GM12878 (cell line): ENCODE measurements around the gene SSRP1. TPM values are rescaled to one million over a fixed set of nuclear protein-coding genes. Genes with fewer than 3 reads are reported as not detected.

Experiments
- ATAC-seq: fragments of 200-7000 bp; cut with Tn5 transposase; 3 replicates; pipeline ENCODE4 v1.9.1; 2020; ENCODE audit warnings: mild to moderate bottlenecking, moderate library complexity
- BruUV-seq: library from RNA; stranded (reverse); fragments of 400-500 nt; replicated peaks from 2 replicates; lab custom pipeline; 2021; lab: Mats Ljungman, UMichigan
- CTCF ChIA-PET: fragments of 300-600 bp; sonication (Branson Sonifier 250); formaldehyde crosslinking; extraction: SDS; loops from one replicate; lab custom pipeline; 2021; ENCODE audit warnings: inconsistent platforms; lab: Yijun Ruan, JAX
- POLR2A ChIA-PET: fragments of 350-600 bp; formaldehyde crosslinking; extraction: SDS; loops from one replicate; lab custom pipeline; 2021; ENCODE audit warnings: inconsistent platforms; lab: Charles Lee
- RAD21 ChIA-PET: fragments of 300-600 bp; sonication (Branson Sonifier 250); formaldehyde crosslinking; loops from one replicate; lab custom pipeline; 2023; ENCODE audit warnings: antibody characterized with exemption; ENCODE audit not compliant: unreplicated experiment; lab: Charles Lee
- SMC1A ChIA-PET: fragments of 300-600 bp; sonication (Branson Sonifier 250); formaldehyde crosslinking; loops from one replicate; lab custom pipeline; 2023; ENCODE audit not compliant: unreplicated experiment, uncharacterized antibody; lab: Charles Lee
- DNase-seq: peaks from one replicate; pipeline ENCODE4 v3.0.0-alpha.2; 2011; ENCODE audit warnings: low read depth, low spot score
- FAIRE-seq: peaks from 3 replicates; lab custom pipeline; 2011; peaks lifted over from hg19 to GRCh38; lab: Jason Lieb, UNC
- H2AFZ ChIP-seq: 2 replicates; pipeline ENCODE4 v1.6.0; 2011; ENCODE audit warnings: low read depth, low read length, control low read depth; ENCODE audit not compliant: control insufficient read depth
- H3K27ac ChIP-seq: 2 replicates; pipeline ENCODE4 v1.5.1; 2011; ENCODE audit warnings: control low read depth; ENCODE audit not compliant: control insufficient read depth, insufficient read depth
- H3K27me3 ChIP-seq, 2 experiments: replicated peaks in 1 of 2; 2 replicates each; pipeline versions ENCODE4 v1.6.0 to v1.6.1; 2011; ENCODE audit warnings: low read length in 1 of 2; ENCODE audit not compliant: control insufficient read depth in 2 of 2, insufficient read depth in 2 of 2
- H3K36me3 ChIP-seq, 2 experiments: 2 replicates each; pipeline ENCODE4 v1.5.1; 2011; ENCODE audit warnings: low read length in 1 of 2; ENCODE audit not compliant: control insufficient read depth in 2 of 2, insufficient read depth in 2 of 2
- H3K4me1 ChIP-seq: 2 replicates; pipeline ENCODE4 v1.6.1; 2011; ENCODE audit warnings: mild to moderate bottlenecking, low read length, moderate library complexity, mixed read lengths; ENCODE audit not compliant: control insufficient read depth, insufficient read depth
- H3K4me2 ChIP-seq: 2 replicates; pipeline ENCODE4 v1.6.0; 2011; ENCODE audit warnings: control low read depth; ENCODE audit not compliant: control insufficient read depth, insufficient read depth
- H3K4me3 ChIP-seq: fragments of 200-600 bp; sonication (generic); 2 replicates; pipeline ENCODE4 v1.5.1; 2016
- H3K79me2 ChIP-seq: 2 replicates; pipeline ENCODE4 v1.6.0; 2011; ENCODE audit warnings: low read length; ENCODE audit not compliant: control insufficient read depth, insufficient read depth
- H3K9ac ChIP-seq: 2 replicates; pipeline ENCODE4 v1.8.0; 2011; ENCODE audit warnings: low read length, control low read depth, mixed read lengths; ENCODE audit not compliant: control insufficient read depth, insufficient read depth
- H3K9me3 ChIP-seq: replicated peaks from 3 replicates; pipeline ENCODE4 v1.5.1; 2011; ENCODE audit warnings: mild to moderate bottlenecking, low read length; ENCODE audit not compliant: control insufficient read depth, insufficient read depth
- H4K20me1 ChIP-seq: 2 replicates; pipeline ENCODE4 v1.6.0; 2011; ENCODE audit not compliant: control insufficient read depth, insufficient read depth
- BCL11A ChIP-seq: IDR thresholded peaks from 2 replicates; pipeline ENCODE4 v1.6.1; 2011; ENCODE audit warnings: low read depth, low read length
- CREM ChIP-seq: IDR thresholded peaks from 2 replicates; pipeline ENCODE4 v1.6.1; 2014; ENCODE audit warnings: antibody characterized with exemption, low read depth
- EZH2 ChIP-seq: IDR thresholded peaks from 2 replicates; pipeline ENCODE4 v1.6.1; 2012; ENCODE audit warnings: low read depth, mild to moderate bottlenecking, control low read depth, inconsistent platforms, low read length, borderline replicate concordance; ENCODE audit not compliant: control insufficient read depth
- GATAD2B ChIP-seq: fragments of 450-650 bp; conservative IDR thresholded peaks from 2 replicates; pipeline ENCODE4 v1.6.1; 2017; ENCODE audit warnings: low read depth, mild to moderate bottlenecking, moderate library complexity
- HSF1 ChIP-seq: fragments of 150-350 bp; IDR thresholded peaks from 2 replicates; pipeline ENCODE4 v1.6.1; 2014; ENCODE audit warnings: mild to moderate bottlenecking, low read depth, low read length
- MAX ChIP-seq: IDR thresholded peaks from 2 replicates; pipeline ENCODE4 v1.6.1; 2012; ENCODE audit warnings: low read depth, low read length, improper control_type of control experiment
- MEF2A ChIP-seq: IDR thresholded peaks from 2 replicates; pipeline ENCODE4 v1.6.1; 2011; ENCODE audit warnings: low read depth, mild to moderate bottlenecking, low read length, moderate library complexity; ENCODE audit not compliant: insufficient read depth
- NR2C1 ChIP-seq: fragments of 450-650 bp; IDR thresholded peaks from 2 replicates; pipeline ENCODE4 v1.6.1; 2017; ENCODE audit warnings: antibody characterized with exemption, mild to moderate bottlenecking, moderate library complexity
- NR2F1 ChIP-seq: fragments of 450-650 bp; conservative IDR thresholded peaks from 2 replicates; pipeline ENCODE4 v1.6.1; 2017; ENCODE audit warnings: mild to moderate bottlenecking
- RB1 ChIP-seq: fragments of 450-650 bp; formaldehyde crosslinking; IDR thresholded peaks from 2 replicates; pipeline ENCODE4 v1.6.1; 2017; ENCODE audit warnings: mild to moderate bottlenecking, borderline replicate concordance
- RUNX3 ChIP-seq: IDR thresholded peaks from 2 replicates; pipeline ENCODE4 v1.6.1; 2012; ENCODE audit warnings: low read length, inconsistent platforms
- SIN3A ChIP-seq: IDR thresholded peaks from 2 replicates; pipeline ENCODE4 v1.6.1; 2012; ENCODE audit warnings: low read depth, low read length, improper control_type of control experiment
- SP1 ChIP-seq: IDR thresholded peaks from one replicate; pipeline ENCODE4 v1.6.1; 2011; ENCODE audit warnings: low read depth, low read length
- SUPT20H ChIP-seq: IDR thresholded peaks from 2 replicates; pipeline ENCODE4 v1.6.1; 2011; ENCODE audit warnings: low read depth, mild to moderate bottlenecking, low read length, moderate library complexity, borderline replicate concordance; ENCODE audit not compliant: control insufficient read depth
- TCF3 ChIP-seq: IDR thresholded peaks from 2 replicates; pipeline ENCODE4 v1.6.1; 2012; ENCODE audit warnings: low read depth, mild to moderate bottlenecking, low read length, borderline replicate concordance; ENCODE audit not compliant: insufficient read depth
- ZNF384 ChIP-seq: IDR thresholded peaks from 2 replicates; pipeline ENCODE4 v1.6.1; 2012; ENCODE audit warnings: low read depth, mild to moderate bottlenecking, low read length, improper control_type of control experiment, borderline replicate concordance
- WGBS: methylation state at CpG from one replicate; pipeline ENCODE4 v1.1.6; 2016; ENCODE audit warnings: low lambda C conversion rate; ENCODE audit not compliant: insufficient replicate concordance, insufficient coverage; ENCODE audit errors: missing lambda C conversion rate; 5-methylcytosine and 5-hydroxymethylcytosine counted together
- in situ Hi-C: fragments of 300-500 bp; cut with MboI; formaldehyde crosslinking; loops from 9 replicates; pipeline ENCODE4 v1.14.3; 2018; ENCODE audit warnings: mixed read lengths
- intact Hi-C: fragments of 100-400 bp; cut with micrococcal nuclease; formaldehyde crosslinking; loops from one replicate; pipeline ENCODE4 v1.14.2; 2022; ENCODE audit not compliant: unreplicated experiment
- polyA plus RNA-seq, 11 experiments: library from polyadenylated mRNA; depleted of rRNA in 4 of 11; unstranded in 6 of 11; stranded (reverse) in 5 of 11; fragments of >200 nt; fragmentation: Nextera tagmentation in 4 of 11; fragmentation: Illumina TruSeq in 1 of 11; extraction: Ambion mirVana in 4 of 11; extraction: Trizol in 1 of 11; gene quantifications; 1 replicate in 1 of 11; 2 replicates in 10 of 11; pipeline versions ENCODE4 v1.2.1 to v1.2.3, GENCODE V29; 2011 to 2016; ENCODE audit warnings: inconsistent platforms in 2 of 11, missing spikeins in 2 of 11, low read depth in 1 of 11
- total RNA-seq, 4 experiments: library from RNA; depleted of rRNA in 3 of 4; stranded (reverse); fragments of >200 nt in 3 of 4; fragmentation: Illumina TruSeq in 1 of 4; extraction: Trizol in 1 of 4; gene quantifications; 2 replicates each; pipeline versions ENCODE4 v1.2.1 to v1.2.3, GENCODE V29; 2013 to 2021

Gene SSRP1
- total and polyA plus RNA-seq, 10 of the 15 experiments (the other 5 are each of a cell fraction or from before 2014, with no cell fraction given) = 73.6 to 279 (median 138) TPM

GRCh38 chr11:57358543-57358961 is 22.9 kb upstream of the SSRP1 start (continued):
- no peak for TF ChIP-seq HSF1
- TF ChIP-seq RUNX3 = no peak
- TF ChIP-seq MEF2A = no peak
- TF ChIP-seq, all 136 proteins: peak for 0

- TF ChIP-seq BCL11A (no peak), EZH2 (no peak), SUPT20H (no peak), MAX (no peak), GATAD2B (no peak), CREM (no peak), SP1 (no peak), ZNF384 (no peak), SIN3A (no peak), NR2F1 (no peak), TCF3 (no peak), NR2C1 (no peak), RB1 (no peak)
- intact Hi-C loops = no loop called here
Measured at GRCh38 chr11:57357856-57358255, 22.2 kb upstream of the SSRP1 start.

More at GRCh38 chr11:57357856-57358255, 22.2 kb upstream of the SSRP1 start:
- FAIRE-seq = no peak
- ChIA-PET POLR2A (no interaction called here), RAD21 (no interaction called here), SMC1A (interaction anchor here (1.0 kb wide), 1 partner anchor 10 kb away, joined by 4 read pairs; no protein-coding TSS in a partner anchor), CTCF (interaction anchor here (1.7 to 2.4 kb wide), 2 partner anchors 12 to 126 kb away, joined by 7 to 8 read pairs; no protein-coding TSS in a partner anchor)
- no peaks in the 10 kb centered on the region for H4K20me1 ChIP-seq
- H3K4me3 ChIP-seq = no peak overlapping the region
- no TSS peak for BruUV-seq
- in situ Hi-C loops = no loop called here
- no peak for ATAC-seq
- no peak overlapping the region for H2AFZ ChIP-seq
- H3K9ac ChIP-seq = no peak overlapping the region
- H3K27ac ChIP-seq = no peak overlapping the region
- H3K36me3 ChIP-seq = no peaks in the 10 kb centered on the region
- H3K27me3 ChIP-seq = peaks cover 0 to 3% of the 10 kb centered on the region in 2 experiments; a peak in 2 of 4 replicates
- no peak for DNase-seq
- no peak overlapping the region for H3K4me2 ChIP-seq
- 42% methylated on average over 6 of the region's 6 CpGs for WGBS
- no peaks in the 10 kb centered on the region; the same call in 2 of the 3 replicates for H3K9me3 ChIP-seq
- H3K4me1 ChIP-seq = no peaks in the 10 kb centered on the region
- no peaks in the 10 kb centered on the region for H3K79me2 ChIP-seq
